PFSK-1 (cell line): Measurements from ENCODE around the gene RELL1.

ENCODE experiments used
- FOXP2 ChIP-seq: optimal IDR thresholded peaks from 2 replicates; pipeline ENCODE3; 2011; ENCODE audit warnings: borderline replicate concordance, control low read depth, inconsistent platforms; ENCODE audit not compliant: insufficient read depth; ENCODE audit errors: extremely low read length, extremely low read depth
- POLR2AphosphoS5 ChIP-seq: IDR thresholded peaks from 2 replicates; pipeline ENCODE4 v1.6.1; 2012; ENCODE audit warnings: low read depth, mild to moderate bottlenecking, control low read depth, low read length, moderate library complexity
- SIN3A ChIP-seq: IDR thresholded peaks from 2 replicates; pipeline ENCODE4 v1.6.1; 2012; ENCODE audit warnings: mild to moderate bottlenecking, low read length, moderate library complexity, borderline replicate concordance; ENCODE audit not compliant: insufficient read depth
- TAF1 ChIP-seq: IDR thresholded peaks from 2 replicates; pipeline ENCODE4 v1.6.1; 2012; ENCODE audit warnings: low read length, control low read depth, borderline replicate concordance; ENCODE audit not compliant: insufficient read depth
- TF ChIP-seq, protein P1 (sequence below), 2 experiments: IDR thresholded peaks; 2 replicates each; pipeline versions ENCODE4 v1.6.1 to v1.8.0; 2011 to 2012; ENCODE audit warnings: low read depth in 2 of 2, low read length in 2 of 2, control low read depth in 1 of 2, inconsistent platforms in 1 of 2, mild to moderate bottlenecking in 1 of 2, moderate library complexity in 1 of 2; ENCODE audit not compliant: insufficient read depth in 1 of 2

Gene RELL1

DNA sequence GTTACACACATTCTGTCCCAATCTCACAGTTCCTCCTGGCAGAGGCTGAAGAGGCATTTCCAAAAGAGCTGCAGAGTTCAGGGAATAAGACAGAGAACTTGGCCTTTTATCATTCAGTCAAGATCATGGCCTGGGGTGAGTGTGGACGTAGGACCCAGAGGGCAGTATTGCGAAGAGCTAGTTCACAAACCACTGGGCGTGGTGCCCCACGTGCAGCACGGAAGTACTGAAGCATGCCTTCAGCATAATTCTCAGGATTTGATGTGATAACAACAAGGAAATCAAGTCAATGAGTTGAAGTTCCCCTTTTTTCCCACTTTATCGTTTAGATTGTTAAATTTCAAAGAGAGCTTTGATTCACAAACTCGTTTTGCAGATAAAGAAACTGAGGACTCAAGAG lies 117.7 kb downstream of the RELL1 start:
- TF ChIP-seq FOXP2 (no peak), TAF1 (no peak), POLR2AphosphoS5 (no peak), SIN3A (no peak)
- TF ChIP-seq, protein P1, sequence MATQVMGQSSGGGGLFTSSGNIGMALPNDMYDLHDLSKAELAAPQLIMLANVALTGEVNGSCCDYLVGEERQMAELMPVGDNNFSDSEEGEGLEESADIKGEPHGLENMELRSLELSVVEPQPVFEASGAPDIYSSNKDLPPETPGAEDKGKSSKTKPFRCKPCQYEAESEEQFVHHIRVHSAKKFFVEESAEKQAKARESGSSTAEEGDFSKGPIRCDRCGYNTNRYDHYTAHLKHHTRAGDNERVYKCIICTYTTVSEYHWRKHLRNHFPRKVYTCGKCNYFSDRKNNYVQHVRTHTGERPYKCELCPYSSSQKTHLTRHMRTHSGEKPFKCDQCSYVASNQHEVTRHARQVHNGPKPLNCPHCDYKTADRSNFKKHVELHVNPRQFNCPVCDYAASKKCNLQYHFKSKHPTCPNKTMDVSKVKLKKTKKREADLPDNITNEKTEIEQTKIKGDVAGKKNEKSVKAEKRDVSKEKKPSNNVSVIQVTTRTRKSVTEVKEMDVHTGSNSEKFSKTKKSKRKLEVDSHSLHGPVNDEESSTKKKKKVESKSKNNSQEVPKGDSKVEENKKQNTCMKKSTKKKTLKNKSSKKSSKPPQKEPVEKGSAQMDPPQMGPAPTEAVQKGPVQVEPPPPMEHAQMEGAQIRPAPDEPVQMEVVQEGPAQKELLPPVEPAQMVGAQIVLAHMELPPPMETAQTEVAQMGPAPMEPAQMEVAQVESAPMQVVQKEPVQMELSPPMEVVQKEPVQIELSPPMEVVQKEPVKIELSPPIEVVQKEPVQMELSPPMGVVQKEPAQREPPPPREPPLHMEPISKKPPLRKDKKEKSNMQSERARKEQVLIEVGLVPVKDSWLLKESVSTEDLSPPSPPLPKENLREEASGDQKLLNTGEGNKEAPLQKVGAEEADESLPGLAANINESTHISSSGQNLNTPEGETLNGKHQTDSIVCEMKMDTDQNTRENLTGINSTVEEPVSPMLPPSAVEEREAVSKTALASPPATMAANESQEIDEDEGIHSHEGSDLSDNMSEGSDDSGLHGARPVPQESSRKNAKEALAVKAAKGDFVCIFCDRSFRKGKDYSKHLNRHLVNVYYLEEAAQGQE (IDR thresholded peaks at IDR 0.05; ENCODE audit: insufficient read depth in 1 of 2, low read depth in 2 of 2, low read length in 2 of 2), result no peak

DNA sequence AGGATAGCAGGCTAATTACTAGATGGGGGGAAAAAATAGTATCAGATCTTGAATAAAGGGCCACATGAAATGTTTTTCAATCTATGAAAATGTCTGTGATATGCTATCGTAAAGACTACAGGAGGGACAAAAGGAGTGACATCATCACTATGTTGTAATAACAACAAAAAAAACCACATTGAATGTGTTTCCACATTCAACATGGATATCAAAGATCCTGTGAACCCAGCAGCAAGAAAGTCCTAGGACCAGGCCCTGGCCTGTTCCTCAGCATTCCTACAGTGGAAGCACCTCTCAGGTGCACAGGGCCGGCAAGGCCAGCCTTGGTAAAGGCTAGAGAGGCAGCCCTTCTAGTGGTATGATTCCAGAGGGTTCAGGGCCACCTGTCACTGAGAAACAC lies 118.3 kb downstream of the RELL1 start:
- TF ChIP-seq FOXP2, result no peak
- TF ChIP-seq, protein P1 (IDR thresholded peaks at IDR 0.05; ENCODE audit: insufficient read depth in 1 of 2, low read depth in 2 of 2, low read length in 2 of 2), result no peak
- TF ChIP-seq POLR2AphosphoS5, result no peak
- no peak for TF ChIP-seq TAF1
- no peak for TF ChIP-seq SIN3A

DNA sequence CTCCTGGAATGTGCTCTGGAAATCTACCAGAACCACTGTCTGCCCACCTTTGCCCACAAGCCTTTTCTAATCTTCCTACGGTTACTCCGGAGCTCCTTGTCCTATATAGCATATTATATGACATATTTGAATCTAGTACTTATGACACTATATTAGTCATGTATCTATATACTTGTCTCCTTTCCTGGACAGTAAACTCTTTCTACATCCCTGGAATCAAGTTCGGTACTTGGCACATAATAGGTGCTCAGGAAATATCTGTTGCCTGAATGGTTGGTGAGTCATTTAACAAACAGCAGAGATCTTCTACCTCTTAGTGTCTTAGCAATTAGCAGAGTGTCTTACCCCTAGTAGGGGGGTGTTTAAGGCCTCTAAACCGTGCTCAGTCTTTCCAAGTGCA lies 123.6 kb downstream of the RELL1 start:
- TF ChIP-seq SIN3A (no peak), POLR2AphosphoS5 (no peak), FOXP2 (no peak), TAF1 (no peak)
- TF ChIP-seq, protein P1 (IDR thresholded peaks at IDR 0.05; ENCODE audit: insufficient read depth in 1 of 2, low read depth in 2 of 2, low read length in 2 of 2), result no peak

DNA sequence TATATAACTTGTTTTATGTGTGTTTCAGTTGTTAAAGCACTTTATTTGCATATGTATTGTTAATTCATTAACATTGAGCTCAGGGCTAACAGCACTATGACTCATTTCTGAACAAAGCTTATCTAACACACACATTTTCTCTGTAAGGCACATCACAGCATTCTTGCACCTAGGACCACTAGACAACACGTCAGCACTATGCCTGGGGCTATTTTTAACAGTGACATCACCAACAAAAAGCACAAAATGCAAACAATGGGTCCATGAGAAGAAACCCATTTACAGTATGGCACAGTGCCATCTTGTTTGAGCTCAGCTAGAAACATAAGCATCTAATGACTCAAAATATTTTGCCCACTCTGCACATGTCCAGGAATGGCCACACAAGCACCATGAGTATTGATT lies 124.4 kb downstream of the RELL1 start:
- TF ChIP-seq FOXP2 (no peak), SIN3A (no peak), POLR2AphosphoS5 (no peak)

DNA sequence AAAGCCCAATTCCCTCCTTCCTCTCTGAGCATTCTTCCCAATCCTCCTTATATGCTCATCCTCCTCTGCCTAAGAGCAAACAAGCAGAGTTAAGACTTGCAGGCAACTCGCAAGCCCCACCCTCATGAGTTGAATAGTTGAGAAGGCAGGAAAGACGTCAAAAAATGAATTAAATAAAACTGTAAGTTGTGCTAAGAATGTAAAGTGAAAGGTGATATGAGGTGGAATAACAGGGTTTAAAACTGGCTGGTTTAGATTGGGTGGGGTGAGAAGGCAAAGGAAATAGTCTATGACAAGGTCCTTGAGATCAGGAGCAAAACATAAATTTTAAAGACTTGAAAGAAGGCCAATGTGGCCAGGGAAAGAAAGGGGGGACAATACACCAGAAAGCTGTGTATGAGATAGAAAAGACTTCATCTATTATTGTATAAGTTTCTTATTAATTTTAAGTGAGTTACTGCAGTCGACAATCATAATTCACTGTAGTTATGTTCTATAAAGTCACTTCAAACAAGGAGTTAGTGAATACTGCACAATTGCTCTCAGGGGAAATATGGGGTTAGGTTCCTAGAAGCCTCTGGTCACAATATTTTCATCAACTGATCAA lies 124.9 kb downstream of the RELL1 start:
- no peak for TF ChIP-seq SIN3A
- TF ChIP-seq, protein P1 (IDR thresholded peaks at IDR 0.05; ENCODE audit: insufficient read depth in 1 of 2, low read depth in 2 of 2, low read length in 2 of 2), result no peak
- TF ChIP-seq POLR2AphosphoS5, result no peak
- no peak for TF ChIP-seq FOXP2
- TF ChIP-seq TAF1, result no peak
